Measurements from ENCODE around the gene USP49. TPM values are rescaled to one million over a fixed set of nuclear protein-coding genes. Genes with fewer than 3 reads are reported as not detected.

Gene USP49
- total and polyA plus RNA-seq, 2 of the 13 experiments (the other 11 are each of a cell fraction or from before 2014, with no cell fraction given): 2.9 to 4.3 TPM

- TF ChIP-seq ZNF460 (CRISPR knock-in tag; IDR thresholded peaks at IDR 0.05; ENCODE audit: borderline replicate concordance) (no peak), ZNF619 (CRISPR knock-in tag; IDR thresholded peaks at IDR 0.05) (no peak), YEATS2 (CRISPR knock-in tag; IDR thresholded peaks at IDR 0.05; ENCODE audit: borderline replicate concordance) (peak; percentile 73; the same call in 1 of the 2 replicates), HOXA7 (CRISPR knock-in tag; IDR thresholded peaks at IDR 0.05) (no peak), ZNF205 (CRISPR knock-in tag; IDR thresholded peaks at IDR 0.05) (no peak; the same call in 1 of the 2 replicates), SMARCC2 (IDR thresholded peaks at IDR 0.05) (no peak), ZNF780A (CRISPR knock-in tag; IDR thresholded peaks at IDR 0.05) (no peak), IKZF5 (CRISPR knock-in tag; IDR thresholded peaks at IDR 0.05) (peak; percentile 37; the same call in 1 of the 2 replicates), KLF15 (CRISPR knock-in tag; IDR thresholded peaks at IDR 0.05; ENCODE audit: borderline replicate concordance) (no peak), SMARCE1 (IDR thresholded peaks at IDR 0.05; ENCODE audit: borderline replicate concordance) (no peak), ZFX (CRISPR knock-in tag; IDR thresholded peaks at IDR 0.05; ENCODE audit: low read depth) (0 out of 2 replicates have a peak, but pooled peaks have one; percentile 32), KLF11 (CRISPR knock-in tag; IDR thresholded peaks at IDR 0.05) (peak; percentile 37; the same call in 1 of the 2 replicates), ZFP90 (CRISPR knock-in tag; IDR thresholded peaks at IDR 0.05; ENCODE audit: borderline replicate concordance) (no peak), ZNF605 (CRISPR knock-in tag; IDR thresholded peaks at IDR 0.05) (peak; percentile 69), TFAP4 (IDR thresholded peaks at IDR 0.05; ENCODE audit: borderline replicate concordance, low read depth) (peak; percentile 41; the same call in 1 of the 2 replicates), AFF4 (CRISPR knock-in tag; IDR thresholded peaks at IDR 0.05) (no peak)
- TF ChIP-seq, protein P1, sequence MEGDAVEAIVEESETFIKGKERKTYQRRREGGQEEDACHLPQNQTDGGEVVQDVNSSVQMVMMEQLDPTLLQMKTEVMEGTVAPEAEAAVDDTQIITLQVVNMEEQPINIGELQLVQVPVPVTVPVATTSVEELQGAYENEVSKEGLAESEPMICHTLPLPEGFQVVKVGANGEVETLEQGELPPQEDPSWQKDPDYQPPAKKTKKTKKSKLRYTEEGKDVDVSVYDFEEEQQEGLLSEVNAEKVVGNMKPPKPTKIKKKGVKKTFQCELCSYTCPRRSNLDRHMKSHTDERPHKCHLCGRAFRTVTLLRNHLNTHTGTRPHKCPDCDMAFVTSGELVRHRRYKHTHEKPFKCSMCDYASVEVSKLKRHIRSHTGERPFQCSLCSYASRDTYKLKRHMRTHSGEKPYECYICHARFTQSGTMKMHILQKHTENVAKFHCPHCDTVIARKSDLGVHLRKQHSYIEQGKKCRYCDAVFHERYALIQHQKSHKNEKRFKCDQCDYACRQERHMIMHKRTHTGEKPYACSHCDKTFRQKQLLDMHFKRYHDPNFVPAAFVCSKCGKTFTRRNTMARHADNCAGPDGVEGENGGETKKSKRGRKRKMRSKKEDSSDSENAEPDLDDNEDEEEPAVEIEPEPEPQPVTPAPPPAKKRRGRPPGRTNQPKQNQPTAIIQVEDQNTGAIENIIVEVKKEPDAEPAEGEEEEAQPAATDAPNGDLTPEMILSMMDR (CRISPR knock-in tag; IDR thresholded peaks at IDR 0.05): peak; percentile 56
- TF ChIP-seq, protein P2, sequence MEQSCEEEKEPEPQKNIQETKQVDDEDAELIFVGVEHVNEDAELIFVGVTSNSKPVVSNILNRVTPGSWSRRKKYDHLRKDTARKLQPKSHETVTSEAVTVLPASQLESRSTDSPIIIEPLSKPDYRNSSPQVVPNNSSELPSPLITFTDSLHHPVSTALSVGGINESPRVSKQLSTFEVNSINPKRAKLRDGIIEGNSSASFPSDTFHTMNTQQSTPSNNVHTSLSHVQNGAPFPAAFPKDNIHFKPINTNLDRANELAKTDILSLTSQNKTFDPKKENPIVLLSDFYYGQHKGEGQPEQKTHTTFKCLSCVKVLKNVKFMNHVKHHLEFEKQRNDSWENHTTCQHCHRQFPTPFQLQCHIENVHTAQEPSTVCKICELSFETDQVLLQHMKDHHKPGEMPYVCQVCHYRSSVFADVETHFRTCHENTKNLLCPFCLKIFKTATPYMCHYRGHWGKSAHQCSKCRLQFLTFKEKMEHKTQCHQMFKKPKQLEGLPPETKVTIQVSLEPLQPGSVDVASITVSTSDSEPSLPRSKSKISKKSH (CRISPR knock-in tag; IDR thresholded peaks at IDR 0.05; ENCODE audit: borderline replicate concordance): 0 out of 2 replicates have a peak, but pooled peaks have one; percentile 42
Observed at GRCh38 chr6:41741625-41742490, 153.3 kb downstream of the USP49 start (continued).
